Measurements from ENCODE around the gene PRKX.

GRCh38 chrX:3690140-3690539 lies 23.3 kb downstream of the PRKX start:
- TF ChIP-seq CTCF (IDR thresholded peaks at IDR 0.05; ENCODE audit: low read depth, low read length, poor library complexity, severe bottlenecking): no peak
- no peak for TF ChIP-seq EZH2phosphoT487 (IDR thresholded peaks at IDR 0.05; ENCODE audit: borderline replicate concordance, low read length)

Measured in DOHH2 (cell line).